RWPE2 (cell line): ENCODE data around the gene PIK3CB.
"Not testable (repeated sequence)": the region's sequence is repeated elsewhere in the genome, so short reads cannot be mapped to it uniquely, and the experiment has no call there.

Experiments
- ATAC-seq: fragments of 200-7000 bp; cut with Tn5 transposase; 3 replicates; pipeline ENCODE4 v1.9.1; 2021; ENCODE audit warnings: low read depth
- DNase-seq: peaks from one replicate; pipeline ENCODE4 v3.0.0-alpha.2; 2020; ENCODE audit warnings: low spot score
- H3K27ac ChIP-seq: fragments of 450-650 bp; 2 replicates; pipeline ENCODE4 v1.5.1; 2017; ENCODE audit warnings: mild to moderate bottlenecking; ENCODE audit not compliant: poor library complexity, severe bottlenecking
- H3K27me3 ChIP-seq: fragments of 250-450 bp; sonication (Bioruptor Pico); 2 replicates; pipeline ENCODE4 v1.5.1; 2021; ENCODE audit warnings: mild to moderate bottlenecking, moderate library complexity; ENCODE audit not compliant: insufficient read depth, poor library complexity, severe bottlenecking
- H3K36me3 ChIP-seq: fragments of 250-450 bp; sonication (Bioruptor Pico); 2 replicates; pipeline ENCODE4 v1.5.1; 2020; ENCODE audit warnings: low read depth, mild to moderate bottlenecking, moderate library complexity
- H3K4me1 ChIP-seq: fragments of 250-450 bp; sonication (Bioruptor Pico); 2 replicates; pipeline ENCODE4 v1.5.1; 2021; ENCODE audit warnings: mild to moderate bottlenecking, moderate library complexity; ENCODE audit not compliant: insufficient read depth, poor library complexity, severe bottlenecking
- H3K4me3 ChIP-seq: fragments of 250-450 bp; sonication (Bioruptor Pico); 2 replicates; pipeline ENCODE4 v1.5.1; 2021; ENCODE audit warnings: mild to moderate bottlenecking, moderate library complexity; ENCODE audit not compliant: severe bottlenecking
- H3K9me3 ChIP-seq: fragments of 250-450 bp; sonication (Bioruptor Pico); 2 replicates; pipeline ENCODE4 v1.5.1; 2021; ENCODE audit warnings: mild to moderate bottlenecking, moderate library complexity; ENCODE audit not compliant: severe bottlenecking
- TF ChIP-seq, protein P1 (sequence below): fragments of 450-650 bp; IDR thresholded peaks from one replicate; pipeline ENCODE4 v1.5.1; 2017; ENCODE audit warnings: mild to moderate bottlenecking, moderate library complexity; ENCODE audit not compliant: poor library complexity, severe bottlenecking

PIK3CB gene

DNA sequence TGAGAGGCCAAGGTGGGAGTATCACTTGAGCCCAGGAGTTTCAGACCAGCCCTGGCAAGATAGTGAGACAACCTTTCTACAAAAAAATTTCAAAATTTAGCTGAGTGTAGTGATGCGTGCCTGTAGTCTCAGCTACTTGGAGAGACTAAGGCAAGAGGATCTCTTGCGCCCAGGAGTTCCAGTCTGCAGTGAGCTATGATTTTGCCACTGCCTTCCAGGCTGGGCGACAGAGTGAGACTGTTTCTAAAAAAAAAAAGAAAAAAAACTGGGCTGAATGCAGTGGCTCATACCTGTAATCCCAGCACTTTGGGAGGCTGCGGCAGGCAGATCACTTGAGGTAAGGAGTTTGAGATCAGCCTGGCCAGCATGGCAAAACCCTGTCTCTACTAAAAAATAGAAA is 14.0 kb upstream of the PIK3CB start:
- ATAC-seq (no peak), DNase-seq (no peak)
- no peaks in the 10 kb centered on the region for H3K27me3 ChIP-seq
- H3K4me1 ChIP-seq = no peaks in the 10 kb centered on the region
- H3K36me3 ChIP-seq = no peaks in the 10 kb centered on the region
- H3K4me3 ChIP-seq = no peak overlapping the region
- H3K9me3 ChIP-seq = no peaks in the 10 kb centered on the region
- no peak overlapping the region for H3K27ac ChIP-seq
- TF ChIP-seq, protein P1, sequence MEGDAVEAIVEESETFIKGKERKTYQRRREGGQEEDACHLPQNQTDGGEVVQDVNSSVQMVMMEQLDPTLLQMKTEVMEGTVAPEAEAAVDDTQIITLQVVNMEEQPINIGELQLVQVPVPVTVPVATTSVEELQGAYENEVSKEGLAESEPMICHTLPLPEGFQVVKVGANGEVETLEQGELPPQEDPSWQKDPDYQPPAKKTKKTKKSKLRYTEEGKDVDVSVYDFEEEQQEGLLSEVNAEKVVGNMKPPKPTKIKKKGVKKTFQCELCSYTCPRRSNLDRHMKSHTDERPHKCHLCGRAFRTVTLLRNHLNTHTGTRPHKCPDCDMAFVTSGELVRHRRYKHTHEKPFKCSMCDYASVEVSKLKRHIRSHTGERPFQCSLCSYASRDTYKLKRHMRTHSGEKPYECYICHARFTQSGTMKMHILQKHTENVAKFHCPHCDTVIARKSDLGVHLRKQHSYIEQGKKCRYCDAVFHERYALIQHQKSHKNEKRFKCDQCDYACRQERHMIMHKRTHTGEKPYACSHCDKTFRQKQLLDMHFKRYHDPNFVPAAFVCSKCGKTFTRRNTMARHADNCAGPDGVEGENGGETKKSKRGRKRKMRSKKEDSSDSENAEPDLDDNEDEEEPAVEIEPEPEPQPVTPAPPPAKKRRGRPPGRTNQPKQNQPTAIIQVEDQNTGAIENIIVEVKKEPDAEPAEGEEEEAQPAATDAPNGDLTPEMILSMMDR = no peak

DNA sequence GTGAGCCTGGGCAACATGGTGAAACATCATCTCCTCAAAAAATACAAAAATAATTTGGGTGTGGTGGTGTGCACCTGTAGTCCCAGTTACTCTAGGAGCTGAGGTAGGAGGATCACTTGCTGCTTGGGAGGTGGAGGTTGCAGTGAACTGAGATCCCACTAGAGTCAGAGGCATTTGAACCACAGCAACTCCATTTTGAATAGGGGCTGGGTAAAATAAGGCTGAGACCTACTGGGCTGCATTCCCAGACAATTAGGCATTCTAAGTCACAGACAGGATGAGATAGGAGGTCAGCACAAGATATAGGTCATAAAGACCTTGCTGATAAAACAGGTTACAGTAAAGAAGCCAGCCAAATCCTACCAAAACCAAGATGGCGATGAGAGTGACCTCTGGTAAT is 12.1 kb upstream of the PIK3CB start:
- H3K36me3 ChIP-seq, DNase-seq, H3K4me3 ChIP-seq, H3K4me1 ChIP-seq, H3K27me3 ChIP-seq, ATAC-seq, H3K9me3 ChIP-seq, H3K27ac ChIP-seq: not testable (repeated sequence)

DNA sequence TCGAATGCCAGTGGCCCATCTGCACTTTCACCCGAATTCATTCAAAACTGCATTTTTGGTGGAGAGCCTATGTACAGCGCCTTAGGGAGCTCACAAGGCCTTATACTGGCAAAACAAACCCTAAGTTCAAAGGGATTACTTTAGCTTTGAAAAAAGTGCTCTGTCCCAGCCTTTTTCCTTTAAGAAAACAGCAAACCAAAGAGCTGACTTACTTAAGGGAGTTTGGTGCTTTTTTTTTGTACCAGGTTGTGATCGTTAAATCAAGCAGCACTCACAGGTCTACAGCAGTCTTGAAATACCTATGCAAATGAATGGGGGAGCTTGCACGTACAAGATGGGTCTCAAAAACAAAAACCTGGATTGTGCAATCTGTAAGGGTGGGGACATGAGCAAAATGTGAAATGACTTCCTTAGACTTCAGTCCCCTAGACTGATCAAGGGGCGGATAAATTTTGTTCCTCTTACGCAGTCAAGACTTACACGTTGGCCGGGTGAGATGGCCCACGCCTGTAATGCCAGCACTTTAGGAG is 11.6 kb upstream of the PIK3CB start:
- DNase-seq = no peak
- no peak overlapping the region for H3K27ac ChIP-seq
- H3K4me3 ChIP-seq = no peak overlapping the region
- TF ChIP-seq, protein P1 = no peak
- H3K27me3 ChIP-seq = no peaks in the 10 kb centered on the region
- H3K36me3 ChIP-seq = no peaks in the 10 kb centered on the region
- no peaks in the 10 kb centered on the region for H3K9me3 ChIP-seq
- no peak for ATAC-seq
- no peaks in the 10 kb centered on the region for H3K4me1 ChIP-seq

DNA sequence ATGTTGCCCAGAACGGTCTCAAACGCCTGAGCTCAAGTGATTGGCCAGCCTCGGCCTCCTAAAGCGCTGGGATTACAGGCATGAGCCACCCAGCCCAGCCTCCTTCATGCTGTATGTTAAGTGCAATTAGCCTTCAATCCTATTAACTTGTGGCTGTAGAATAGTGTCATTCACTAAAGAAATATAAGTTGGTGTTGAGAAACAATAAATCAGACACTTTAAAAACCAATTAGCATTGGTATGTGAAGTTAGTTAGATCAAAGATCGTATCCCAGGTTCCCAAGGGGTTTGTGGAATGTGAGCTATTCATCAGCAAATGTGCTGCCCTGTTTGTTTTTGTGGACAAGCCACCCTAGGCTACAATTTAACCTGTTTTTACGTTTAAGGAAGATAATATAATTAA is 11.0 kb upstream of the PIK3CB start:
- no peak for ATAC-seq
- Histone ChIP-seq H3K4me1 (no peaks in the 10 kb centered on the region), H3K9me3 (no peaks in the 10 kb centered on the region), H3K36me3 (no peaks in the 10 kb centered on the region), H3K27ac (no peak overlapping the region), H3K4me3 (no peak overlapping the region), H3K27me3 (no peaks in the 10 kb centered on the region)
- DNase-seq = no peak
- TF ChIP-seq, protein P1 = no peak

DNA sequence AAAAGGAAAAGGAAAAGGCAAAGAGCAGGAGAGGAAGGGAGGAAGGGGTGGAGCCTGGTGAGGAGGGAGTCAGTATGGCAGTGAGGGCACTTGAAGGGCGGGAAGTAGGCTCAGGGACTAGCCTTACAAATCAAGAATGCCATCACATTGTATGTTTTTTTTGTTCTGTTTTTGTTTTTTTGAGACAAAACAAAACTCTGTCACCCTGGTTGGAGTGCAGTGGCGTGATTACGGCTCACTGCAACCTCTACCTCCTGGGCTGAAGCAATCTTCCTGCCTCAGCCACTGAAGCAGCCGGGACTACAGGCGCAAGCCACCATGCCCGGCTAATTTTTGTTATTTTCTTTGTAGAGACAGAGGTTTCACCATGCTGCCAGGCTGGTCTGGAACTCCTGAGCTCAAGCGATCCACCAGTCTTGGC is 10.5 kb upstream of the PIK3CB start:
- Histone ChIP-seq H3K4me3 (no peak overlapping the region), H3K27ac (no peak overlapping the region), H3K36me3 (no peaks in the 10 kb centered on the region), H3K9me3 (no peaks in the 10 kb centered on the region), H3K4me1 (no peaks in the 10 kb centered on the region), H3K27me3 (no peaks in the 10 kb centered on the region)
- no peak for ATAC-seq
- no peak for DNase-seq
- TF ChIP-seq, protein P1 = no peak
